ENCODE data around the gene MRPL24. TPM values are rescaled to one million over a fixed set of nuclear protein-coding genes. Genes with fewer than 3 reads are reported as not detected.

MRPL24 gene
- total and polyA plus RNA-seq, 2 of the 4 experiments (the other 2 are of a cell fraction), result 68.8 to 99.5 TPM

DNA sequence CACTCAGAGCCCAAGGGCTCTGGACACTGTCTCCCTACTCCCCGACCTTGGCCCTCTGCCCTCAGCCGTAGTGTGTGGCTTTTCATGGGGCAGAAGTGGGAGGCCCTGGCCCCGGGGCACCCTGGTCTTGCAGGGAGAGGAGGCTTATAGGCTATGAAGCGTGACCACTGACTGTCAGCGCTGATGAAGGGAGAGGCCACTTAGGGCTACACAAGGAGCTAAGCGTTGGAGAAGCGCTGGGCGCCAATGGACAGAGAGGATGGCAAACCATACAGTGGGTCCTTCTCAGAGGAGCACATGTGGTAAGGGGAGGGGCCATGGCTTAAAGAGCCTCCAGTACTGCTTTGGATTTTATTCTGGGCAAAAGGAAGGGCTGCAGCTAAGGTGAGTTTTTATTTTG is 43.4 kb downstream of the MRPL24 start:
- TF ChIP-seq RAD21 (IDR thresholded peaks at IDR 0.05; ENCODE audit: low read length), result no peak
- no peaks in the 10 kb centered on the region for H3K36me3 ChIP-seq (ENCODE audit: control insufficient read depth, insufficient read depth, low read length)
- H4K8ac ChIP-seq (ENCODE audit: low read depth in 2 of 2, low read length in 2 of 2), result no peak overlapping the region
- no peak for DNase-seq
- no peak overlapping the region for H3K4me2 ChIP-seq (ENCODE audit: low read depth, low read length)
- H2AK9ac ChIP-seq (replicated peaks; ENCODE audit: low read depth, low read length, poor library complexity), result no peak overlapping the region
- no peak overlapping the region for H3K4ac ChIP-seq (ENCODE audit: low read depth, low read length)
- BruUV-seq (replicated peaks), result no TSS peak
- no peak overlapping the region for H3K18ac ChIP-seq (ENCODE audit: low read depth, low read length)
- no peak overlapping the region for H2AK5ac ChIP-seq (ENCODE audit: low read depth, low read length)
- no peak overlapping the region for H2BK15ac ChIP-seq (ENCODE audit: low read depth, low read length)
- no peak overlapping the region for H3K9ac ChIP-seq (ENCODE audit: low read depth, low read length)
- in situ Hi-C loops (cut with MboI; ENCODE audit: low sequenced_read_pairs), result loop anchor here (10.0 kb wide), 1 partner anchor 187 kb away; no protein-coding TSS in a partner anchor
- H3K4me3 ChIP-seq (ENCODE audit: insufficient read depth, low read depth, low read length), result no peak overlapping the region
- H3K27me3 ChIP-seq (ENCODE audit: control insufficient read depth, insufficient read depth, low read length), result peaks cover 2% of the 10 kb centered on the region; the same call in 1 of the 2 replicates
- H4K5ac ChIP-seq (ENCODE audit: low read depth, low read length), result no peak overlapping the region
- H3K23ac ChIP-seq (ENCODE audit: low read depth, low read length), result no peak overlapping the region
- 88% methylated on average over 4 of the region's 8 CpGs; no CpG with 5 or more reads in 1 of the 2 experiments for WGBS, 2 experiments (ENCODE audit: extremely low coverage in 2 of 2, insufficient read length in 1 of 2)
- no peak for ATAC-seq (ENCODE audit: low read depth)
- no peaks in the 10 kb centered on the region for H3K79me1 ChIP-seq (ENCODE audit: low read depth in 1 of 2, low read length in 2 of 2)
- no peaks in the 10 kb centered on the region for H3K9me1 ChIP-seq (ENCODE audit: insufficient read depth, low read length)
- no peaks in the 10 kb centered on the region for H3K9me3 ChIP-seq (ENCODE audit: control insufficient read depth, insufficient read depth, low read length)
- H3K56ac ChIP-seq (ENCODE audit: extremely low read depth, insufficient read depth, low read length), result no peak overlapping the region
- ChIA-PET POLR2A (ENCODE audit: unreplicated experiment) (no interaction called here), CTCF (no interaction called here)
- H4K91ac ChIP-seq (ENCODE audit: insufficient read depth, low read depth, low read length), result no peak overlapping the region
- H2BK5ac ChIP-seq (ENCODE audit: low read depth, low read length, poor library complexity, severe bottlenecking), result no peak overlapping the region
- no peaks in the 10 kb centered on the region for H4K20me1 ChIP-seq (ENCODE audit: insufficient read depth, low read length)
- no peak overlapping the region for H3K14ac ChIP-seq (replicated peaks; ENCODE audit: low read depth, low read length)
- no peak overlapping the region for H2BK120ac ChIP-seq (ENCODE audit: low read depth, low read length)
- H2BK20ac ChIP-seq (ENCODE audit: low read depth, low read length), result no peak overlapping the region
- no peak overlapping the region for H3K27ac ChIP-seq (ENCODE audit: insufficient read depth, low read length)
- H3K4me1 ChIP-seq (ENCODE audit: control insufficient read depth, insufficient read depth, low read length), result no peaks in the 10 kb centered on the region
- intact Hi-C loops (cut with micrococcal nuclease), result no loop called here
- no peak overlapping the region for H2AFZ ChIP-seq (replicated peaks; ENCODE audit: low read length, poor library complexity)
- dilution Hi-C loops (cut with HindIII; ENCODE audit: low sequenced_read_pairs, unreplicated experiment), result no loop called here

Measured in IMR-90 (cell line).